SKM-1 (cell line): ENCODE results near the gene VIPAS39.

Experiments
- DNase-seq: peaks from one replicate; lab custom pipeline; 2025; ENCODE audit not compliant: unreplicated experiment; lab: John Stamatoyannopoulos, UW

Gene VIPAS39

DNA sequence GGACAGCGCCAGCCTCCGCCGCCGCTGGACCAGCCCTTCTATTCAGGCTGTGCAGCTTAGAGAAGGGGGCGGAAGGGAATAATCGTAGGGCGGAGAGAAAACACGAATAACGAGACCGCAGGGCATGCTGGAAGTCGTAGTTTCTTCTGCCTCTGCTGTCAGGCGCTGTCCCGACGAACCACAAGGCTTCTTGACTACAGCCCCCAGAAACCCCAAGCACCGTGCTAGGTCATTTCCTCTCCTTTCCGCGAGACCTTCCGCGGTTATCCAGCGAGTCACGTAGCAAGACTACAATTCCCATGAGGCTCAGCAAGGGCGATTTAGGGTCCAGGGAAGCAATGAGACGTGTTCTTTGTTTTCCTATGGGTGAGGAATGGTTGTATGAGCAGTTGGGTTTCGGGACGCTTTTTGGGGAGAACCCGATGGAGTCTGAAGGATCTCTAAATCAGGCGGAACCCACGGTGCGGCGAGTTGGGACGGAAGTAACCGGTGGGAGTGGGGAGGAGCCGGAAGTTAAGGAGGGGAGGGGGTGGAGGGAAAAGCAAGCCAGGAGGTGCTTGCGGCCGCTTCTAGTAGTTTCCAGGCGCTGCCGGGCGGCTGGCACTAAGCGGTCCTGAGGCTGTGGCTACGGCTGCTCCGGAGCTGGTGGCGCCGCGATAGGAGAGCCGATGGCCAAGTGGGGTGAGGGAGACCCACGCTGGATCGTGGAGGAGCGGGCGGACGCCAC is at the start of gene VIPAS39, which contains the start of gene AHSA1:
TSS of gene VIPAS39 (minus strand) at position 80 of the 727 bp plus-strand sequence. CDS start 3,499 bp downstream, outside the sequence.
TSS of gene AHSA1 (plus strand) at position 572 of the 727 bp plus-strand sequence. CDS start at position 669, 97 bp downstream.
- DNase-seq, result peak; percentile 77

- DNase-seq, result no peak
Measured at GRCh38 chr14:77505031-77505430, 47.6 kb upstream of the VIPAS39 start.

DNA sequence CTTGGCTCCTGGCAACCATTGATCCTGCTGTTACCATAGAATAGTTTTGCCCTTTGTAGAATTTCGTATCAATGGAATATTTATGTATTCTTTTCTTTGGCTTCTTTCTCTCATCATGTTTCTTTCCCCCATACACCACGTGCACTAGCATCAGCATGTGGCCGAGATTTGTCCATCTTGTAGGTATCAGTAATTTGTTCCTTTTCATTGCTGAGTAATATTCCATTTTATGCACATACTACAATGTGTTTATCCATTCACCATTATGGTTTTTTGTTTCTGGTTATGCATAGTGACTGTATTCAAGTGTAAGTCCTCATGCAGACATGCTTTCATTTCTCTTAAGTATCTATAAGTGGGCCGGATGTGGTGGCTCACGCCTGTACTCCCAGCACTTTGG is 45.7 kb upstream of the VIPAS39 start:
- DNase-seq, result no peak

DNA sequence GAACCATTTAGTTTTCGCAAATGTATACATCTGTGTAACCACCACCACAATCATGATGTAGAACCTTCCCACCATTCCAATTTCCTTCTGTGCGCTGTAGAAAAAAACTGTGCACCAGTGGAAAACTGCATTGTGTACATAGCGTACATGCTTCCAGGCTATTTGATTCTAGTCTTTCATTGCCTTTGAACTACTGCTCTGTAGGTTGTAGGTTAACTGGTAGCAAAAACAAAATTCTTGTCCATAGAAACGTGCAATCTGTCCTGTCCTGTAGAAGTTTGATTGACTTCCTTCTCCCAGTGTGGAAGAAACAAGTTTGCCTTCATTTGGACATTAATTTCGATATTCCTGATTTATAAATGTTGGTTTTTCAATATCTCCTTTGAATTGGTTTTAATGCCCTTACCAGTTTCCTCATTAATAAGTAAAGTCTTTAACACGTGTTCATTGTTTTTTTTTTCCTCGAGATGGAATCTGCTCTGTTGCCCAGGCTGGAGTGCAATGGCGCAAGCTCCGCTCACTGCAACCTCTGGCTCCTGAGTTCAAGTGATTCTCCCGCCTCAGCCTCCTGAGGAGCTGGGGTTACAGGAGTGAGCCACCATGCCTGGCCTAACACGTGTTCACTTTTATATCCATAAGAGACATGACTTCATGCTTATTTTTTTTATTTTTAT is 44.8 kb upstream of the VIPAS39 start:
- no peak for DNase-seq

DNA sequence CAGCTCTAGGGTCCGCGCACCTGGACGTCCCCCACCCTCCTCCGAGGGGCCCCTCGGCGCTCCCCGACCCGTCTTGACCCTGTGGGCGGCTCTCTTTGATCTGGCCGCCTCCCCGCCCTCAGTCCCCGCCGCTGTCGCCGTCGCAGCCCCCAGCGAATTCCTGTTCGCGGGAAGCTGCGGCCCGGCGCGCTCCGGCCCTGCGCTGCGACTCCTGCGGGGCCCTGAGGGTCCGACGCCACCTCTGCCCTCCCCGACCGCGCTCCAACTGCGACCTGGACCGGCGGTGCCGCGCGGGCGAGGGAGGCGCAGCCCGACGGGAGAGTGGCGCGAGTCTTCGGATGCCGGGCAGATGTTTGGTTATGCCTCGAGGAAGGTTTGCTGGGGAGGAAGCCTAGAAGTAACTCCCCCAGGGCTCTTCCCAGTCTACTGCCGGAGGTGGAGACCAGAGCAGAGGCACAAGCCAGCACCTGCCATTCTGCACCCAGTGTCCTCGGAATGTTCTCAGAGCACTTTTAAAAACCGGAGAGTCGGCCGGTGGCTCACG is 41.7 kb upstream of the VIPAS39 start:
- no peak for DNase-seq

DNA sequence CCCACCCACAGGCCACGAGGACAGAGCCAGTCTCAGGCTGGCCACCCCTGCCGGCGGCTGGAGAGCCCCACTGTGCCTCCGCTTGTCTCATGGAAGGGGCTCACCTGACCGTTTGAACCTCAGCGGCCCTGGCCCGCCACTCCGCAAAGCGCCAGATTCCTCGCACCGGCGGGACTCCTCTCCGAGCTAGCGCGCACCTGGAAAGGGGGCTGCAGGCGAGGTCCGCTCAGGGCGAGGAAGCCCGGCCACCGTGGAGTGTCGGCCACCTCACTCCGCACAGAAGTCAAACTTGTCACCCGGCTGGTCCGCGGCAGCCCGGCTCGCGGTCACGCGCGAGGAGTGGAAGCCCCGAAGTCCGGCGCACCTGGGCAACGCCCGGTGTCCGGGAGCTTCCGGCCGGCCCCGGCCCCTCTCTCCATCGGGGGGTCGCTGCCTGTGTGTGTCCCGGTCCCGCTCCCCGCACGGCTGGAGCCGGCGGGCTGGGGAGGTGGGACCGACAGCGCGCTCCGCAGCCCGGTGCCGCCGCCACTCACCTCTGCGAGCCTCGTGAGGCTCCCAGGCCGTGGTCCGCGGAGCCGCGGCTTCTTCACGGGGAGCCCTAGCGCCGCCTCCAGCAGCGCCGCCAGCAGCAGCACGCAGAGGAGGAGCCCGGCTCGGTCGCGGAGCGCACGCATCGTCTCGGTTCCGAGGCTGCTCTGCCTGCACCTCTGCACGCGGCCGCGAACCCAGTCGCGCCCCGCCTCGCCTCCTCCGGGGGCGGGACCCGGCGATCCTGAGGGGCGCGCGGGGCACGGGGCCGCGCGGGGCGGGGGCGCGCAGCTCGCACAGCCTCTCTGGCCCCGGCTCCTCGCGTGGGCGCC is 40.9 kb upstream of the VIPAS39 start, which contains the start of gene ISM2:
TSS of gene ISM2 (minus strand) at position 697 of the 860 bp plus-strand sequence. CDS start at position 674, 23 bp downstream.
- no peak for DNase-seq

- no peak for DNase-seq
Measured at GRCh38 chr14:77495334-77495733, 37.9 kb upstream of the VIPAS39 start.

DNA sequence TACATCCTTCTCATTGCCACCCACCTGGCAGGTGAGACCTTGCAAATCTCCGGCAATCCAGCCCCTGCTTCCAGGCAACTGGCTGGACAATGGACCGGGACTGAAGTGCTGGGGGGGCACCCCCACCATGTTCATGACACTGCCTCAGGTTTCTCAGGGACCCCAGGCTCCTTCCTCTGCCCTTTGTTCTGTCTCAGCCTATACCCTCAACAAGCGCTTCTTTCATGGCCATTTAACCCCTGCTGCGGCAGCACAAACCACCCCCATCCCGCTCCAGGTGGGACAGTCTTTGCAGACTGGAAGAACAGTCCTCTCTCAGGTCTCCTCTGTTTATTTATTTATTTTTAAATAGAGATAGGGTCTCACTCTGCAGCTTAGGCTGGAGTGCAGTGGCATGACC is 33.7 kb upstream of the VIPAS39 start:
- no peak for DNase-seq

DNA sequence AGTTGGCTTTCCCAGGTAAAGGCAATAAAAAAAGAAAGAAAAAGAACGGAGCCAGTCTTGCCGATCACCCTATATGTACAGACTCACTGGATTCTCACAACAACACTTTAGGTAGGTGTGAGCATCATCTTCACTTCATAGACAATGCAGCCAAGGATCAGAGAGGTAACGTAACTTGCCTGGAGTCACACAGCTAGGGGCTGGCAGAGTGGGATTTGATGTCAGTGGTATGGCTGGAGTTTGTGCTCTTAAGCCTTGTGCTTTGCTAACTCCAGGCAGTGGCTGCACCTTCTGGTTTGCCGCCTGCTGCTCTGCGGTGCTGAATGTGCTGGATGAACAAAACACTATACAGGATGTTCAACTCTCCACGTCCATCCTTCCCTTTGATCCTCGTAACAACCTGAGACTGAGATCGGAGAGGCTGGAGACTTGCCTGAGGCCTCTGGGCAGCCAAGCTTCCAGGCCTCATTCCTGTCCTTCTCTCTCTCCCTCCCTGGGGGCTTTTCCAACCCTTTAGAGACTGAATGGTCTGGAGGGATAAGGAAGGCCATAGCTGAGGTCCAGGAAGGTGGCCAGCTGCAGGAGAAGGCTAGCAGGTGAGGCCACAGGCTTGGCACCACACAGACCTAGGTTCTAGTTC is 33.1 kb upstream of the VIPAS39 start:
- no peak for DNase-seq

DNA sequence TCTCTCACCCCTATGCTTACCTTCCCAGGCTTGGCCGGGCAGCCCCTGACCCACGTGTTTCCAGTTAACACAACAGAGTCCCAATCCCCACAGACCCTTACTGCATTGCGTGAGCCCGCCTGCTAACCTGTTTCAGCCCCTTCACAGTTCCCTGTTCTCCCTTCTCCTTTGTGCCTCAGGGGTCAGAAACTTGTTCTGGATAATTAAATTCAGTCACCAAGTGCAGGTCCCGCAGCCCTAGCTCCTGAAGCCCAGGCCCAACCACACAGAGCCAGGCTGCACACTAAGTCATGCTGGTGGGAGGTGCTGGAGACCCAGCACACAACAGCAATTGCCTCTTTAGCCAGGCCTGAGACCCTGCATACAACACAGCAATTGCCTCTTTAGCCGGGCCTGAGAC is 31.6 kb upstream of the VIPAS39 start:
- no peak for DNase-seq

DNA sequence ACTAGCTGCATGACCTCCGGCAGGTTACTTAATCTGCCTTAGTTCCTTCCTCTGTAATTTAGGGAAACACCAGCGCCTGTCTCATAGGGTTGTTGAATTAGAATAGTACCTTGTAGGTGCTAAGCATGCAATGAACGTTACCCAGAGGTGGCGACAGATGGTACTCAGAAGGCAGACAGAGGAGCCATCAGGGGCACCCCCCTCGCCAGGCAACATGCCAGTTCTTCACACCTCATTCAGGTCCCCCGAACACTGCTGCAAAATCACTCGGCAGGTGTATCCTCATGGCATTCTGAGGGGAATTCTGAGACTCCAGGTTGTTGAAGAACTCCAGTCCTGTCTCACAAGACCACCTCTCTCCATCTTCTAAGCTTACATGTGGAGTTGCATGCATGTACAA is 31.2 kb upstream of the VIPAS39 start:
- no peak for DNase-seq

DNA sequence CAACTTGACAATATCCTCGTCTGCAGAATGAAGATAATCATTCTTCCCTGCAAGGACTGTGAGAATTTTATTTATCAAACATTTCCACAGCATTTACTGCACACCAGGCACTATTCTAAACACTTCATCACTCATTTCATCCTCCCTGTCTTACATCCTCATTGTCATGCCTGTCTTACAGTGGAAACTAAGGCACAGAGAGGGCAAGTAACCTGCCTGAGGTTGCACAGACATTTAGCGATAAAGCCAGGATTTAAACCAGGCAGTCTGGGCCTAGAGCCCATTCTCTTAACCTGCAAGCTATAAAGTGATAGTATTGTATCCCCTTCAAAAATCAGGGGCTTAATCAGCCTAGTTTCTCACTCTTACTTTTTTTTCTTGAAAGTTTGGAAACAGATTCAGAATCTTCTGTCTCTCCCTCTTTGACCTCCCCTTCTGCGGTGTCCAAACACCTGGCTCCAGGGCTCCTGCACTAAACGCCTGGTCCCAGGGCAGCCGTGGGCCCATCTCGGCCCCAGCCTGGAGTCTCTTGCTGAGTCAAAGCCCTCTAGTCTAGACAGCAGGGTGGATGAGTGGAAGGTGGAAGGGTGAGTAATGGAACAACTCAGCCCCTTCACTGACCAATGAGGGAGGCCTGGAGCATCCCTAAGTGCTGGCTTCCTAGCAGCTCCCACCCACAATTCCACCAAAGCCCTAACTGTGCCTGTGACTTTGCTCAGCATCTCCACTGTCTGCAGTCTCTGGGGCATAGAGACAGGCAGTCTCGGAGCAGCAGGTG is 28.7 kb upstream of the VIPAS39 start:
- no peak for DNase-seq

GRCh38 chr14:77485256-77485655 is 27.9 kb upstream of the VIPAS39 start:
- no peak for DNase-seq

DNA sequence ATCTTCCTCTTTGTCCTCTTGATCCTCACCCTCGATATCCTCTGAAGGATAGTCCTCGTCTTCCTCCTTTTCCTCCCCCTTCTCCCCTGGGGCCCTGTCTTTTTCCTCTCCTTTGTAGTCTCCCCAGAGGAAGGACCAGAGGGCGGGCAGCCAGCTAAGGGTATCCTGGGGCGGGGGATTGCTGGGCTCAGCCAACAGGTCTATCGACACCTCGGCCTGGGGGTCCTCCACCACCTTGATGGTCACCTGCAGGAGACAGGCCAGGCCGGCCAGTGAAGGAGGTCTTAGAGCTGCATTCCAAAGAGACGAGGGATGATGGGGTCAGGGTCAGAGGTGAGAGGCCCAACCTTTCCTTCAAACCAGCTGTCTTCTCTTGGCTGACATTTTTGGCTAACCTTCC is 25.0 kb upstream of the VIPAS39 start:
- no peak for DNase-seq

DNA sequence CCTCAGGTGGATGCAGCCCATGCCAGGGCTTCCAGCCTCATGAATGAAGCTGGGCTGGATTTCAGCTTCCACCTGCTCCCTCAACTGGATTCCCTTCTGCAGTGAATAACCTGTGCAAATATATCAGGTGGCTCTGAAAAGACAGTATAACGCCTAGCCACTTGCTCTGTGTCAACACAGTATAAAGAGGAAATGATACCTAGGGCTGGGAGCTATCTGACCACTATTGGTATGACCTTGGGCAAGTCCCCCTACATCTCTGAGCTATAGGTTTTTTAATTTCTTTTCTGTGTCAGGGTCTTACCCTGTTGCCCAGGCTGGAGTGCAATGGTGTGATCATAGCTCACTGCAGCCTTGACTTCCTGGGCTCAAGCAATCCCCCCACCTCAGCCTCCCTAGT is 21.4 kb upstream of the VIPAS39 start:
- no peak for DNase-seq

- DNase-seq, result no peak
Measured at GRCh38 chr14:77478029-77478428, 20.6 kb upstream of the VIPAS39 start.

DNA sequence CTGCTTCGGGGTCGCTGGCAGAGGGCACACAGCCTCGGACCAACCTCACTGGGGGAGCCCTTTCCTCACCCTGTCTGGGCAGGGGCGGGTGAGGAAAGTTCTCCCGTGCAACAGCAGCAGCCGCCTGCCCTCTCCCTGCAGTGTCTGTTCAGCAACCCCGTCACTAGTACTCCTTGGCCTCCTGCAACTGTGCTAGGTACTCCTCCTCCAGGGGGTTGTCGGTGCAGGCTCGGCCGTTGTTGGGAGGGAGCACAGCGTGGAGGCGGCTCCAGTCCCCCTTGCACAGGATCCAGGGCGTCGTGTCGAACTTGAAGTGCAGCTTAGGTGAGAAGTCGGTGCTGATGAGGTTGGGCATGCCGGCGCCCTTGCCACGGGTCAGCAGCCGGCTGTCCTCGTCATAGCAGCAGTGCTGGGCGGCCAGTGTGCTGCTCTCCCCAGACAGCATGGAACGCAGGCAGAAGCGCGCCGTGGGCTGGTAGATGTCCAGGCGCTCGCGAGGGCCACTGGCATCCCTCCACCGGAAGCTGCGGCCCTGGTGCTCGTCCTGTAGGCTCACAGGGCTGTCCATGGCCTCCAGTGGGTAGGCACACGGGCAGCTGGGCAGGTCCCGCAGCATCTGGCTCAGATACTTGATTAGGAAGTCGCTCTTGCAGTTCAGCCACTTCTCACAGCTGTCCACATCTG is 18.2 kb upstream of the VIPAS39 start:
- DNase-seq, result no peak

DNA sequence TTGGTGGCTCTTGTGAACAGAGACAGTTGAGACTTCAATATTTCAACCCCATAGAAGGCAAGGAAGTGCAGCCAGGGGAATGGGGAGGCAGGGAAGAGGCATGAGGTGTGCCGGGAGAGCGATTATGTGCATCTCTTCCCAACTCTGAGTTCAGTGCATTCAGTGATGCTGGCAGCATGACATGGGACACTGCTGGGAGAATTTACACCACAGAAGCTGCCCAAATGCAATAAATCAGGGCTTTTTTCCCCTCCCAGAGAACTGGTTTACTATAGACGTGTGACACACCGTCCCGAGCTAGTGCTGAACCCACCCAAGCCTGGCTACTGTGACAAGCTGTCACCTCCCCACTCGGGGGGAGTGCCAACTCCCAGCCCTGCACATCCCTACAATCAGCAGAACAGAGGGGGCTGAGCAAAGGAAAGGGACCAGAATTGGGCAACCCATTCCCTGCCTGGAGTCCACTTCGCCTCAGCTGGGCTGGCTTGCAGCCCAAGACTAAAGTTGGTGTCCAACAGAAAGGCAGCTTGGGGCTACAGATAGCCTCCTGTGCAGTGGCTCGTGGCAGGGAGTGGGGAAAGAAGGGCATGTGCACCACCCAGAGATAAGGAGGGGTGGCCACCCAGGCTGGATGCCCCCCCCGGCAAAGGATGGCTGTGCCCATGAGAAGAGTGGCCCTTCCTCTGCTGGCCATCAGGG is 17.2 kb upstream of the VIPAS39 start:
- no peak for DNase-seq

DNA sequence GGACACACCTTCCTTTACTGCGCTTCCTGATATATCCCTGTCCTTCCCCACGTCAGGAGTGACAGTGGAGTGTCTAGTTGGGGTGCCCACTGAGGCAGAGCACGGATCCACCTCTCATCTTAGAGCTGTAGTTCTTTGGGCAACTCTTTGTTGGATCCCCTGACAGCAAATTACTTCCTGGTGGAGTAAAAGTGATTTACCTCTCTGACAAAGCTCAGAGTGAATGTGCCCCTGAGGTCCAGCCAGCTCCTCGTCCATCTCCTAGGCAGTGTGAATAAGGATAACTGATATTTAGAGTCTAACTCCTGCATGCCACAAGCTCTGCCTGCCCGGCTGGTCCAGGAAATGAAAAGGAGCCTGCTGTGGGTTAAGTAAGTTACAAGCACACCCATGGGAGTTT is 16.5 kb upstream of the VIPAS39 start:
- DNase-seq, result no peak
